HG03520 (cell line): ENCODE measurements around the gene SGIP1.
A peak's percentile ranks its signal among the peaks of the same experiment; 100 is the strongest.

Experiments
- ATAC-seq: cut with Tn5 transposase; IDR thresholded peaks from one replicate; pipeline ENCODE4 v1.9.1; 2021; ENCODE audit warnings: mild to moderate bottlenecking, moderate library complexity; ENCODE audit not compliant: unreplicated experiment

The SGIP1 gene, protein sequence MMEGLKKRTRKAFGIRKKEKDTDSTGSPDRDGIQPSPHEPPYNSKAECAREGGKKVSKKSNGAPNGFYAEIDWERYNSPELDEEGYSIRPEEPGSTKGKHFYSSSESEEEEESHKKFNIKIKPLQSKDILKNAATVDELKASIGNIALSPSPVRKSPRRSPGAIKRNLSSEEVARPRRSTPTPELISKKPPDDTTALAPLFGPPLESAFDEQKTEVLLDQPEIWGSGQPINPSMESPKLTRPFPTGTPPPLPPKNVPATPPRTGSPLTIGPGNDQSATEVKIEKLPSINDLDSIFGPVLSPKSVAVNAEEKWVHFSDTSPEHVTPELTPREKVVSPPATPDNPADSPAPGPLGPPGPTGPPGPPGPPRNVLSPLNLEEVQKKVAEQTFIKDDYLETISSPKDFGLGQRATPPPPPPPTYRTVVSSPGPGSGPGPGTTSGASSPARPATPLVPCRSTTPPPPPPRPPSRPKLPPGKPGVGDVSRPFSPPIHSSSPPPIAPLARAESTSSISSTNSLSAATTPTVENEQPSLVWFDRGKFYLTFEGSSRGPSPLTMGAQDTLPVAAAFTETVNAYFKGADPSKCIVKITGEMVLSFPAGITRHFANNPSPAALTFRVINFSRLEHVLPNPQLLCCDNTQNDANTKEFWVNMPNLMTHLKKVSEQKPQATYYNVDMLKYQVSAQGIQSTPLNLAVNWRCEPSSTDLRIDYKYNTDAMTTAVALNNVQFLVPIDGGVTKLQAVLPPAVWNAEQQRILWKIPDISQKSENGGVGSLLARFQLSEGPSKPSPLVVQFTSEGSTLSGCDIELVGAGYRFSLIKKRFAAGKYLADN

DNA sequence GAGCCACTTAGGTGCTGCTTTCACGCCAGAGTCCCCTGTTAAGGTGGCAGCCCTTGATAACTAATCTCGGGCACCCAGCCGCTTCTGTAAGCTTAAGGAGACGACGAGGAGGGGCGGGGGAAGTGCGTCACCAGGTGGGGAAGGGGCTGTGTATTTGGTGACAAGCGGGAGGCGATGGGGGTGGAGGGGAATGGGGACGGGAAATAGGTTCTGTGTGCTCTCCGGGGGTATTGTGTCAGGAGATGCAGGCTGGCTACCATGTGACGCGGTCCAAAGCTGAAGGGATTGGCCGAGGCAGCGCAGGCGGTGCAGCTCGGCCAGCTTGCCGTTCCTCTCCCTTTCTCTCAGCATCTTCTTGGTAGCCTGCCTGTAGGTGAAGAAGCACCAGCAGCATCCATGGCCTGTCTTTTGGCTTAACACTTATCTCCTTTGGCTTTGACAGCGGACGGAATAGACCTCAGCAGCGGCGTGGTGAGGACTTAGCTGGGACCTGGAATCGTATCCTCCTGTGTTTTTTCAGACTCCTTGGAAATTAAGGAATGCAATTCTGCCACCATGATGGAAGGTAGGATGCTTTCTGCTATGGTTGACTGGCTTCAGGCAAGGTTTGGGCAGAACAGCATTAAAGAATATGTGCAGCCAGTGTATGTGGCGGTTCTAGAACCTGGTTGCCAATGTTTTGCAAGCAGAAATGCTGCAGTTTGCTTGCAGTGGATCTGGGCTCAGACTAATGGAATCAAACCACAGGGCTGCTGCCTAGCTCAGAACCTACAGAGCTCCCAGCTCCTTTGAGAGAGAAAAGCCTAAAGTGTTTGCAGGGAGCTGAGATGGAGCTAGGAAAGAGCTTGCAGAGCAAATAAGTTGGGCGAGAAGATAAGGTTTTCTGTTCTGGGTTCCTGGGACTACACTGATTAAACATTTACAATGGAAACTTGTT lies at the start of gene SGIP1:
Gene SGIP1 (plus strand): TSS at position 350 of the 937 bp plus-strand sequence. CDS start 206 bp downstream, at position 556.
- no peak for ATAC-seq

DNA sequence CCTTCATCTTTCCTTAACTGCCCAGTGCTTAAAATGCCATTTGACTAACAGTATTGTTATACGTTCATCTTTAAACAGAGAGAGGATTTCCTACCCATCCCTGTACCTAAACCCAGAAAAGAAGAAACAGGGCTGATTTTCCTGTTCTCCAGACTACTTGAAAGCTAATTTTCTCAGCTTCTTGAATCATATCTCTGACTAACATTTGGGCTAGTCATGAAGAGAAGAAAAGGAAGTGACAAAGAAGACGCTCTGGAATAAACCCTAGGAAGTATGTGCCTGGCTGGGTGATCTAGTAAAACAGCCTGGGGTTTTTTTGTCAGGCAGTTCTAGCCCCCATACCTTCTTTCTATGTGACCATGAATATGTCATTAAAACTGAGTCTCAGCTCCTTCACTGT lies 44.8 kb upstream of the SGIP1 start:
- no peak for ATAC-seq

DNA sequence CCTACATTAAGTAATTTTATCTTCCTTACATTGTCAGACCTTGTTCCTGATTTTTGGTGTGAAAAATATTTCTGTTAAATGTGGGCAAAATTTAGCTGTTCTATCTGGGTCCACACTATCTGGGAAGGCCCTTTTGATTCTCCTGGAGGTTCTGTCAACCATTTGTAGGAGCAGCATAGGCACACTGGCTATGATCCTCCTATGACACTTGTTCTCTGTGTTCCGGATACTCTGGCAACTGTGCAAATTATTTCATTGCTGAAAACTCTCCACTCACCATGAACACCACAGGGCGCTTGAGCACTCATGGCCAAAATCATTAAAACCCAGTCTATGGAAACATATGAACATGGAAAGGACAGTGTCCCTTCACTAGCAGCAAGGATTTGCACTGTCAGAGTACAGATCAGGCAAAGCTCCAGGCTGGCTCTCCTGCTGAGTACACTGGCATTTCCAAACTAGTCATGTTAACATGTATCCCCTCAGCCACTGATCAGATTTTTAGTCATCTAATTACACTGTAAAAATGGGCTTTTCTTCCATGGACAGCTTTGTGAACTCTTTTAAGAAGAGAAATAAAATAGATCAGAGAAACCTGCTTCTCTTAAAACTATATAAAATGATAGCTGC lies 43.9 kb upstream of the SGIP1 start:
- ATAC-seq = no peak

DNA sequence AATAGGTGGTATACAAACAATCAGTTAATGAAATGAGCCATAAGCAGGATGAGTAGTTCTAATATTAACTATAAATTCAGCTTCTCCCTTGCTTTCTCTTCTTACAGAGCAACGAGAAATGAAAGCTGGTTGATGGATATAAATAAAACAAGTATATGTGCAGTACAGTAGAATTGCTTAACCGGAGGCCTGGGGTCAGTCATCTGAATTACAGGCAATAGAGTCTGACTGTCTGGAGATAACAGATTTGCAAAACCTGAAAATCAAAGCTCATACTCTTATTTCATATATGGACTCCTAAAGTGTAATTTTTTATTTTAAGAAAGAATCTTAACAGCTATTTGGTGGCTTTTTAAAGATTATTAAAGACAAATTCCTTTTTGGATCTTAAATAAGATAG lies 43.1 kb upstream of the SGIP1 start:
- peak; percentile 46 for ATAC-seq

DNA sequence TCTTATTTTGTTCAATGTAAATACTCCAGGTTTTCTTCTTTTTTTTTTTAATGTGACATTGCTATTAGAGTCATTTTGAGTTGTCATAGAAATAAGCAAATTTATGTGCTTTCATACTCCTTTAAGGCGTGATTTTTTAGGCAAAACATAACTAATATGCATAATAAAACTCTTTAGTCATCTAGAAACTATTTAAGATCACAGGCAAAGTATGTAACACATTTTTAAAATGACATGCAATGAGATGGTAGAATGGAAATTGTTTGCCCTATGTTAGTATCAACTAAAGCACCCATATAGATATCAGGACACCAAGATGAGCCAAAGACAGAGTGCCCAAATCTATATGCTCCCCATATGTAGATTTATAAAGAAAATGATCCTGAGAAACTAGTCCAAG lies 41.5 kb upstream of the SGIP1 start:
- no peak for ATAC-seq

DNA sequence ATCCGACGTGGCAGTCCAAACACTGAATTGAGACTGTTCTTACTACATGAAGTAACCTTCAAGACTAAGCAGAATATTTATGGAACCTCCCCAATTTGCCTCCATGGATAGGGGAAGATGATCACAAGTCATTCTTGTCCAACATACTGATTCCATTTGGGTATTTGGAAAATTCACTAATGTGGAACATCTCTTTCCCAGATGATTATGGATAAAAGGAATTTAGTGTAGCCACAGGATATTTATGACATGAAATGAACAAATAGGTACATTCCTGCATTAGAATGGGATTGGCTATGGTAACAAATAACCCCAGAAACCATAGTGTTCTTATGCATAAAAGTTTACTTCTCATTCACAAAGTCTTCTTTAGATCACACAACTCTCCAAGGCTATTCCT lies 40.2 kb upstream of the SGIP1 start:
- ATAC-seq = no peak

DNA sequence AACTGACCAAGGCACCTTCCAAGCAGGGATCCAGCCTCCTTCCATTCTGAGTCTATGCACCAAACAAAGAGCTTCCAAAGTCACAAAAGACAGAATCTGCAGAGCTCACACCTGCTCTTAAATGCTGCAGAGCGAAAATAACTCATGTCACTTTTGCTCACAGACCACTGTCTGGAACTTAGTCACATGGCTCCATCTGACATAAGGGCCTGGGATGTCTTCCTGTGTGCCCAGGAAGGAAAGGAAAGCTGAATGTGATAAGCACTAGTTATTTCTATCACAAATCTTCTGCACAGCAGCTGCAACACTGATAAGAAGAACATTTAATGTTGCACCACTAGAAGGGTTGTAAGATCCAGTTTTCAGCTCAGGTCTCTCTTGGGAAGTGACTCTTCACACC lies 39.5 kb upstream of the SGIP1 start:
- ATAC-seq = no peak

DNA sequence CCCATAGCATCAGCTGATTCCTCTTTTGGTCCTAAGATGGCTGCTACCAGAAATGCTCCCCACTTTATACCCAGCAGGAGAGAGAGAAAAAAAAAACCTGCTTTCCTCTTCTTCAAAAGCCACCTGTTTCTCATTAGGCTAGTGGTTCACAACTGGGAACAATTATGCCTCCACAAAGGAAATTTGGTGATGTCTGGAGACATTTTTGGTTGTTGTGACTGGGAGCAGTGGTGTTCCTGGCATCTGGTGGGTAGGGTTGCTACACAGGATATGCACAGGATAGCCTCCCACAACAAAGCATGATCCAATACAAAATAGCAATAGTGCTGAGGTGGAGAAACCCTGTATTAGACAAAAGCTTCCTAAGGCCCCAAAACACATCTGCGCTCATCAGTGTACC lies 38.5 kb upstream of the SGIP1 start:
- ATAC-seq = no peak

DNA sequence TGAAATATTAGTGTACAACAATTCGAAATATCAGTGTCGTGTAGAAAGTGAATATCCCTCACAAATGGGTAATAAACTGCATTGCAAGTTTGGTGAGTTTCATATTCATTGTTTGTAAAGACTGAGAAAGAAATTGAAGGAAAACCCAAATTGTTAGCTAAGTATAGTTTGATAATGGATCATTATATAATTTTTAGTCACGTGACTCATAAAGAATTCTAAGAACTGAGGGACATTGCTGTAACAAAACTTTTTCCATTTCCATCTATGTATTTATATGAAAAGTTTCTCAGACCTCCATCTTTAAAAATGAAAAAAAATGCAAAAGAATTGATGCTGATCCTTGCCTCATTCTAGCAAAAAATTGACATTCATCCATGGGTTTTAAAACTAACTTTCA lies 36.0 kb upstream of the SGIP1 start:
- ATAC-seq = no peak

DNA sequence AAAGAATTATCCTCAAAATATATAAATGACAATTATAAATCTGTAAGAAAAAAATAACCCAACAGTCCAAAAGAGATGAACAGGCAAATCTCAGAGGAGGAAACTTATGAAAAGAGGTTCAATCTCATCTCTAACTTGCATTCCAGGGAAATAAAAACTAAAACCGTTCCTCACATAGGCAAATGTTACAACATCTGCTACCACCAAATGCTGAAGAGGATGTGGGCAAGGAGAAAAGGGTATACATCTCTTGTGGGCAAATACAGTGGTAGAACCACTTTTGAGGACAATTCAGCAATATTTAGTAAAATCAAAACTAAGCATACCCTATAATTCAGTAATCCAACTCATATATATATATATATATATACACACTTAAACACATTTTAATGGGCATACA lies 33.7 kb upstream of the SGIP1 start:
- ATAC-seq = no peak

DNA sequence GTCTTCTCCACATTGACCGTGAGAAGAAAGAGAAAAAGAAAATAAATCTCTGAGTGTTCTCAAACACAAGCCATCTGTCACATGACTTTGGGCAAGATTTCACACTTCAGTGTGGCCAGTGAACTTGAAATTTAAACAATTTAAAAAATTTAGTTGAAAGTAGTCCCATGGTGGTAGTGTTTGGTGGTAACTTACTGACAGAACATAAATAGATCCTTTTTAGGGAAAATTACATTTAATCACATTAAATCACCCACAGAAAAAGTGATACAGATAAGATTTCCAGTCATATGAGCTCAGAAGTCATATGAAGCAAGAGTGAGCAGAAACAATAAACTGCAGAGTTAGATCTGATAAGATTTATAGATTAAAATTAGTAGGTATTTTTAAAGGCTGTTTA lies 31.9 kb upstream of the SGIP1 start:
- no peak for ATAC-seq

DNA sequence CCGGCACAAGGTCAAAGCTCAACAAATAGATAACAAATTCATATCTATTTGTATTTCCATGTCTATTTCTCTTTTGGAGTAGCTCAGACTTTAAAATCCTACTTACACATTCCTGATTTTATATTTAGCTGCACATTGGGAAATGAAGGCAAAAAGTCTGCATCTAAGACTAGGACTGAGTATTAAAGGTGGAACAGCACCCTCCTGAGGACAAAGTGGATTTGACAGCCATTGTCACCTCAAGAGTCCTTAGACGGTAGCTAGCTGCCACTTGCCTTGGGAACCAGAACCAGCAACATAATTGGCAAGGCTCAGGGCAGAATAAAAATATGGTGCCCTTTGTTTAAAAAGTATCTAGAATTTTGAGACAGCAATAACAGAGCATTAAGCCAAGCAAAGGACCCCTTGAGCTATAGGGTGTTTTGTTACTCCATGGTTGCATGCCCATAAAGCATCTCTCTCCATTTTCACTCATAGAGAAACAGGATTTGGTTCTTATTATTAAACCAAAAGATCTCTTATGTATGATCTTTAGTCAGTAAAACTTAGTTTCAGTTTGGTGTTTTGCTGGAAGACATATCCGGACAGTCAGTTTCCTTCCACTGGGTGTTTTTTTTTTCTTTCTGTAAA lies 30.0 kb upstream of the SGIP1 start:
- peak; percentile 93 for ATAC-seq

DNA sequence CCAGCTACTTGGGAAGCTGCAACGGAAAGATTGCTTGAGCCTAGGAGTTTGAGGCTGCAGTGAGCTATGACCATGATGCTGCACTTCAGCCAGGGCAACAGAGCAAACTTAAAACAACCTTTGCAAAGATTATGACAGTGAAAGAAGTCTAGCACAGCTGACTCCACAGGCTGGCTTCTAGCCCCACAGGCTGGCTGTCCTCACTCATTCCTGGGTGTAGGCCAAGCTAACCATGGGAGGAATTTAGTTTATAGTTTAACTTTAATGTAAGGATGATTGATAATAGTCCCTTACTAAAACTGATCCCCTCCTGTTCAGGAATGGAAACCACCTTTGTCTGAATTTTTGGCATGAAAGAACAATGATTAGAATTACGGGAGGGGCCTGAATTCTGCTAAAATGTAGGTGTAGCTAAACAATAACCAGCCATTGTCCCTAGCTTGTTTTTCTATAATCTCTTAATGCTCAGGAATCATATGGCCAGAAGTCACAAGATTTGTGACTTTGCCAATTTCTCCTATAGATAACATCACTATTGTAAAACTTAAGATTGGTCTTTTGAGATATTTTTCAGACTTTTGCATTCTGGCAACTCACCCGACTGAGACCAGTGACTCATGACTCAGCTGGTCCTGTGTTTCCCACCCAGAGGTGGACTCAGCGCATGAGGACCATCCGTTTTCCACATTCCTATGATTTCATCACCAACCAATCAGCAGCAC lies 28.1 kb upstream of the SGIP1 start:
- ATAC-seq = no peak

DNA sequence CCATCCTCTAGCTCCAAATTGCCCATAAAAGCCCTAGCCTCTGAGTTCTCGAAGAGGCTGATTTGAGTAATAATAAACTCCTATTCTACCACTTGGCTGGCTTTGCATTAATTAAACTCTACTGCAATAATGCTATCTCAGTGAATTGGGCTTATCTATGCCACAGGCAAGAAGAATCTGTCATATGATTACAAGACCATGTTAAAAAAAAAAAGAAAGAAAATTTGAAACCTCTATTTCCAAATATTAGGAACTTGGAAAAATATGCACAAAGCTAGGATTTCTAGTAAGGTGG lies 27.6 kb upstream of the SGIP1 start:
- no peak for ATAC-seq

DNA sequence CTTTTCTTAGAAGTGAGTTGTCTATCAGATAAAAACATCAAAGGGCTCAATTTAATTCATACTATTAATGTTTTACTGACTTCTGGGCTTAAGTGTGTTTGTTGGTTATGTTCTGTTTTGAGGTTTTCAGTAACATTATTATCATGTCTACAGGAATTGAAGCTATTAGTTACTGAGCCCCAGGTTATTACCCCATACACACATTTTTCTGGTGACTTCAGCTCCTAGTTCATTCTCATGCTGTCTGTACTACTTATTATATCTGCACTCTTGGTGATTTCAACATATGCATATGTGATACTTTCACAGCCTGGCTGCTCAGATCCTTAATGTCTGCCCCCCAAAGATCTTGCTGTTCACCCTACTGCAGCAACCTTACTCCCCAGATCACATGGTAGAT lies 27.0 kb upstream of the SGIP1 start:
- no peak for ATAC-seq

DNA sequence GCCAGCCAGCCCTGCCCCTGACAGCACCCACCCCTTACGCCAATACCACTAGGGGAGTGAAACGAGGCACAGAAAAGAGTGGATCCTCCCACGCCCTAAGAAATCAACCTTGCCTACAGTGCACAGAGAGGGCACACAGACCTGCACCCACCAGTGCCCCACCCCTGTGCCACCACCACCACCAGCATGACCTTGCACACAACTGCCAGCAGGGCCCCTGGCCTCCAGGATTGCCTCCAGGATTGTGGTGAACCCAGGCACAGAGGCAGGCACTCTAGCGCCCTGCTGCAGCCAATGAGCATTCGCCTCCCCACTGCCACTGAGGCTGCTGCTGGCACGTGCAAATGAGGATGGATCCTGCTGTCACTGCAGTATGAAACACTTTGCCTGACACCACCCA lies 23.5 kb upstream of the SGIP1 start:
- ATAC-seq = no peak

DNA sequence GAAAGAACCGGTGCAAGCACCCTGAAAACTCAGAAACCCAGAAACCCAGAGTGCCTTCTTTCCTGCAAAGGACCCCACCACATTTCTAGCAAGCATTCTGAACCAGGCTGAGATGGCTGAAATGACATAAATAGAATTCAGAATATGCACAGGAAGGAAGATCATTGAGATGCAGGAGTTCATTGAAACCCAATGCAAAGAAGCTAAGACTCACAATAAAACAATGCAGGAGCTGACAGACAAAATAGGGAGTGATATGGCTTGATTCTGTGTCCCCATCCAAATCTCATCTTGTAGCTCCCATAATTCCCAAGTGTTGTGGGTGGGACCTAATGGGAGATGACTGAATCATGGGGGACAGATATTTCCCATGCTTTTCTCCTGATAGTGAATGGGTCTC lies 22.8 kb upstream of the SGIP1 start:
- no peak for ATAC-seq

DNA sequence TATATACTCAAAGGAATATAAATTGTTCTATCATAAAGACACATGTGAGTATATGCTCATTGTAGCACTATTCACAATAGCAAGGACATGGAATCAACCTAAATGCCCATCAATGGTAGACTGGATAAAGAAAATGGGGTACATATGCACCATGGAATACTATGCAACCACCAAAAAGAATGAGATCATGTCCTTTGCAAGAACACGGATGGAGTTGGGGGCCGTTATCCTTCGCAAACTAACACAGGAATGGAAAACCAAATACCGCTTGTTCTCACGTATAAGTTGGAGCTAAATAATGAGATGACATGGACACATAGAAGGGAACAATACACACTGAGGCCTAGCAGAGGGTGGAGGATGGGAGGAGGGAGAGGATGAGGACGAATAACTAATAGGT lies 16.0 kb upstream of the SGIP1 start:
- no peak for ATAC-seq

DNA sequence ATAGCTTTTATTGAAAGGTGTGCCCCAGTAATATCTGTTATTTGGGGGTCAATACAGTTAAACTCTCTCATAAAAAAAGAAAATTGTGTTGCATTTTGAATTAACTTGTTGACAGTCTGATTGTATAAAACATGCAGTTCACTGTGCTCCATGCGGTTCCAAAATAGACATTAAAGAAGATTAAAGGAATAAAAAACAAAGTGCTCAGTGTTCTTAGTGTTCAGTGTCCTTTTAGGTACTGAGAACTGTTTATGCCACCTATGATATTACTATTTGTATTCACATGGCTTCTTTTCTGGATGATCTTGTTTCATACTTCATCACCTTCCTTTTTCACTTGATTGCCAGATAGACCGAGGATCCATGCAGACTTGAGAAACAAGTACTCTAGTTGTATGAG lies 15.3 kb upstream of the SGIP1 start:
- ATAC-seq = no peak

DNA sequence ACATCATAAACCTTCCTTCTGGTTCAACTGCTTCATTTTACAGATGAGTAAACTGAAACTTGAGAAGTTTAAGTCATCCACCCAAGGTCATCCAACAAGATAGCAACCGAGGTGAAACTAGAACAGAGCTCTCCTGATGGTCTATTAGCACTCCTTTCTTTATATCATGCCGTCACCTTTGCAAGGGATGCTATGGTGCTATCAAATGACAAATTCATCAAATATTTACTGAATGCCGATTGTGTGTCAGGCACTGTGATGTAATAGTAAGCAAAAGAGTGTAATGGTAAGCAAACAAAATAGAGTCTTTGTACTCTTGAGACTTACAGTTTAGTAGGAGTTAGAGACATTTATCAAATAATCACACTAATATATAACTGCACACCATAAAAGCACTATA lies 14.0 kb upstream of the SGIP1 start:
- ATAC-seq = no peak
